Activated CD8-positive, alpha-beta memory T cell treated with anti-CD3 and anti-CD28 coated beads, Interleukin-2, amount 50 U/mL, for 24 hours (primary cell): ENCODE data around the gene APOBEC3H.

Source experiments
- DNase-seq: peaks from one replicate; pipeline ENCODE4 v3.0.0-alpha.2; 2020; ENCODE audit errors: extremely low read depth

APOBEC3H gene

GRCh38 chr22:39110631-39111561, 13.9 kb downstream of the APOBEC3H start:
- no peak for DNase-seq

- DNase-seq = no peak
These were observed 17.1 kb downstream of the APOBEC3H start for GRCh38 chr22:39114112-39114511.

- DNase-seq = no peak
These were observed 18.5 kb downstream of the APOBEC3H start for GRCh38 chr22:39115570-39115969.

GRCh38 chr22:39115977-39116621, 19.1 kb downstream of the APOBEC3H start:
- DNase-seq = no peak

- peak; percentile 52 for DNase-seq
These were observed 20.6 kb downstream of the APOBEC3H start for GRCh38 chr22:39117585-39118191.

- no peak for DNase-seq
These were observed 23.9 kb downstream of the APOBEC3H start for GRCh38 chr22:39120983-39121382.

GRCh38 chr22:39122772-39123470, 25.9 kb downstream of the APOBEC3H start:
- DNase-seq = no peak

GRCh38 chr22:39123751-39124581, 26.9 kb downstream of the APOBEC3H start:
- no peak for DNase-seq

- DNase-seq = no peak
These were observed 28.6 kb downstream of the APOBEC3H start for GRCh38 chr22:39125622-39126021.

- no peak for DNase-seq
These were observed 31.5 kb downstream of the APOBEC3H start for GRCh38 chr22:39128508-39128907.

GRCh38 chr22:39129081-39129480, 32.0 kb downstream of the APOBEC3H start:
- no peak for DNase-seq

- no peak for DNase-seq
These were observed 32.7 kb downstream of the APOBEC3H start for GRCh38 chr22:39129746-39130145.

GRCh38 chr22:39130152-39130704, 33.2 kb downstream of the APOBEC3H start:
- DNase-seq = no peak

- DNase-seq = no peak
These were observed 34.1 kb downstream of the APOBEC3H start for GRCh38 chr22:39130892-39131855.

- no peak for DNase-seq
These were observed 35.2 kb downstream of the APOBEC3H start for GRCh38 chr22:39132281-39132680.

- DNase-seq = no peak
These were observed 36.0 kb downstream of the APOBEC3H start for GRCh38 chr22:39132871-39133524.

- DNase-seq = no peak
These were observed 36.8 kb downstream of the APOBEC3H start for GRCh38 chr22:39133871-39134270.

- no peak for DNase-seq
These were observed 37.5 kb downstream of the APOBEC3H start for GRCh38 chr22:39134366-39135091.
